ENCODE data around the gene AAR2. TPM values are rescaled to one million over a fixed set of nuclear protein-coding genes. Genes with fewer than 3 reads are reported as not detected.

AAR2 gene
- total RNA-seq, 1 experiment from 2014 or later: 22.5 TPM

DNA sequence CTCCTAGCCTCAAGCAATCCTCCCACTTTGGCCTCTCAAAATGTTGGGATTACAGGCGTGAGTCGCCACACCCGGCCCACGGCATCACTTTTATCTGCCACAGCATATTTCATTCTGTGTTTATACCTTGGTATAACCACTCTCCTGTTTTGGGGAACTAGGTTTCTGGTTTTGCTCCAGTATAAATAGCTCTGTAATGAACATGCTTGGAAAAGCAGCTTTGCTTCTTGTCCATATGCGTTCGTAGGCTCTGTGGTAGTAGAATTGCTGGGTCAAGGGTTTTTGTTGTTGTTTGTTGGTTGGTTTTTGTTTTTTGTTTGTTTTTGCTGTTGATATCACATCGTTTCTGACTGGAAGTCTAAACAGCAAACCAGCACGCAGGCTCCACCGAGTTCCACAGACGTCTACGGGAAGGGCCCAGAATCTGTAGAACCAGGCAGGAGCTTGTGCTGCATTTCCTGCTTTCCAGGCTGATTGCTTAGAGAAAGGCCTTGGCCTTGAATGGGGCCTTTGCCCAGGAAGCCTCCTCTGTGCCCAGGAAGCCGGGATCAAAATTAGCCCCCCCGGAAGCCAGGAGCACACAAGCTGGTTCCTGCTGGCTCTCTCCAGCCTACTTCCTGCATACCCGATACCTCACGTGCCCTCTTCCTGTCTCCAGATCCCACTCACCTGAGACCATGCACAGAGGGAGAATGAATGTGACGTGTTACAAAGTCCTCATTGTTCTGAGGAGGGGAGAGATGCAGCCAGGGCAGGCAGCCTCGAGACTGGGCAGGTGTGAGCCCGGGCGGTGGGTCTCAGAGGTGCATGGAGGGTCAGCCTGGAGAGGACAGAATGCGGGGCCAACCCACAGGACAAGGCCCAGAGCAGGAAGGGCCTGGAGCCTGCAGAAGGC is 34.7 kb downstream of the AAR2 start:
- Mint-ChIP-seq H3K9me3 (no peaks in the 10 kb centered on the region), H3K27ac (peak overlapping the region; percentile 77; the same call in 1 of the 2 replicates), H3K4me1 (peaks cover 27% of the 10 kb centered on the region), H3K27me3 (ENCODE audit: low read depth) (no peaks in the 10 kb centered on the region), H3K4me3 (no peak overlapping the region), H3K36me3 (no peaks in the 10 kb centered on the region)
- peak; percentile 58 for ATAC-seq
- DNase-seq (ENCODE audit: low spot score): no peak
- TF ChIP-seq FOXK1 (CRISPR knock-in tag; IDR thresholded peaks at IDR 0.05) (no peak), NFE2L1 (CRISPR knock-in tag; IDR thresholded peaks at IDR 0.05) (0 out of 2 replicates have a peak, but pooled peaks have one; percentile 36)
- TF ChIP-seq, protein P1, sequence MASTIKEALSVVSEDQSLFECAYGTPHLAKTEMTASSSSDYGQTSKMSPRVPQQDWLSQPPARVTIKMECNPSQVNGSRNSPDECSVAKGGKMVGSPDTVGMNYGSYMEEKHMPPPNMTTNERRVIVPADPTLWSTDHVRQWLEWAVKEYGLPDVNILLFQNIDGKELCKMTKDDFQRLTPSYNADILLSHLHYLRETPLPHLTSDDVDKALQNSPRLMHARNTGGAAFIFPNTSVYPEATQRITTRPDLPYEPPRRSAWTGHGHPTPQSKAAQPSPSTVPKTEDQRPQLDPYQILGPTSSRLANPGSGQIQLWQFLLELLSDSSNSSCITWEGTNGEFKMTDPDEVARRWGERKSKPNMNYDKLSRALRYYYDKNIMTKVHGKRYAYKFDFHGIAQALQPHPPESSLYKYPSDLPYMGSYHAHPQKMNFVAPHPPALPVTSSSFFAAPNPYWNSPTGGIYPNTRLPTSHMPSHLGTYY (CRISPR knock-in tag; IDR thresholded peaks at IDR 0.05): no peak
- POLR2A ChIA-PET: interaction anchor here (0.7 to 1.1 kb wide), 2 partner anchors 18 to 129 kb away, joined by 3 to 4 read pairs; no protein-coding TSS in a partner anchor
- CTCF ChIA-PET: interaction anchor here (0.6 to 6.1 kb wide), 6 partner anchors 15 to 168 kb away, joined by 3 to 90 read pairs (median 10); no protein-coding TSS in a partner anchor

DNA sequence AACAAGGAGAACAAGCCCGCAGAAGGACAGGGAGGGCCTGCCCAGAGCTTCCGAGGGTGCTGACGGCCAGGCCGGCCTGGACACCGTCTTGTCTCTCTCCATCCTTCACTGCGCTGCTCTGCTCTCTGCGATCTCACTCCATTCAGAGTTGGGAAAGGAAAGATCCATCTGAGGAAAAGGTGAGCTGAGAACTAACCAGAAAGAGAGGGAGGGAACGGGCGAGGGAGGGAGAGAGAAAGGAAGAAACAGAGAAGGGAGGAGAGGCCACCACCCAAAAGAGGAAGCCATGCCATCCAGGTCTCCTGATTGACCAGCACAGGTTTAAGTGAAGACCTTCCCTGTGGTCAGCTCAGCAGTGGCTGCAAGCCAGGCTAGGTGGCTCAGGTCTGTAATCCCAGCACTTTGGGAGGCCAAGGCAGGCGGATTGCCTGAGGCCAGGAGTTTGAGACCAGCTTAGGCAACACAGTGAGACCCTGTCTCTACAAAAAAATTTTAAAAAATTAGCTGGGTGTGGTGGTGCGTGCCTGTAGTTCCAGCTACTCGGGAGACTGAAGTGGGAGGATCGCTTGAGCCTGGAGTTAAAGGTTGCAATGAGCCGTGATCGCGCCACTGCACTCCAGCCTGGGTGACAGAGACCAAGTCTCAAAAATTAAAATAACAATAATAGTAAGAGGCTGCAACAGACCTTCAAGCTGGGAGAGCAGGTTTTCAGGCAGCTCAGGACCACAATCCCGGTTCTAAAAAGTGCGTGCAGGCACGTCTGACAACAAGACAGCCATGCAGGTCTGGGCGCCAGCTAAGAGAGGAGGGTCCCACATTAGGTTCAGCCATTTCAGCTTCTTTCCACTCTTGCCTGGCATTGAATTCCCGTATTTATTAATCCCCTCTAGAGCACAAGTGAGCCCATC is 35.6 kb downstream of the AAR2 start:
- H3K4me3 Mint-ChIP-seq: no peak overlapping the region
- no peak for ATAC-seq

More for the DNA sequence above, 35.6 kb downstream of the AAR2 start:
- ChIA-PET POLR2A (interaction anchor here (1.1 kb wide), 1 partner anchor 19 kb away, joined by 4 read pairs; no protein-coding TSS in a partner anchor), CTCF (interaction anchor here (0.6 to 6.1 kb wide), 9 partner anchors 13 to 167 kb away, joined by 3 to 90 read pairs (median 6); no protein-coding TSS in a partner anchor)
- no peaks in the 10 kb centered on the region for H3K9me3 Mint-ChIP-seq
- peaks cover 27% of the 10 kb centered on the region for H3K4me1 Mint-ChIP-seq
- H3K27me3 Mint-ChIP-seq (ENCODE audit: low read depth): no peaks in the 10 kb centered on the region
- H3K36me3 Mint-ChIP-seq: no peaks in the 10 kb centered on the region
- DNase-seq (ENCODE audit: low spot score): no peak
- H3K27ac Mint-ChIP-seq: no peak overlapping the region
- TF ChIP-seq, protein P2, sequence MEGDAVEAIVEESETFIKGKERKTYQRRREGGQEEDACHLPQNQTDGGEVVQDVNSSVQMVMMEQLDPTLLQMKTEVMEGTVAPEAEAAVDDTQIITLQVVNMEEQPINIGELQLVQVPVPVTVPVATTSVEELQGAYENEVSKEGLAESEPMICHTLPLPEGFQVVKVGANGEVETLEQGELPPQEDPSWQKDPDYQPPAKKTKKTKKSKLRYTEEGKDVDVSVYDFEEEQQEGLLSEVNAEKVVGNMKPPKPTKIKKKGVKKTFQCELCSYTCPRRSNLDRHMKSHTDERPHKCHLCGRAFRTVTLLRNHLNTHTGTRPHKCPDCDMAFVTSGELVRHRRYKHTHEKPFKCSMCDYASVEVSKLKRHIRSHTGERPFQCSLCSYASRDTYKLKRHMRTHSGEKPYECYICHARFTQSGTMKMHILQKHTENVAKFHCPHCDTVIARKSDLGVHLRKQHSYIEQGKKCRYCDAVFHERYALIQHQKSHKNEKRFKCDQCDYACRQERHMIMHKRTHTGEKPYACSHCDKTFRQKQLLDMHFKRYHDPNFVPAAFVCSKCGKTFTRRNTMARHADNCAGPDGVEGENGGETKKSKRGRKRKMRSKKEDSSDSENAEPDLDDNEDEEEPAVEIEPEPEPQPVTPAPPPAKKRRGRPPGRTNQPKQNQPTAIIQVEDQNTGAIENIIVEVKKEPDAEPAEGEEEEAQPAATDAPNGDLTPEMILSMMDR (IDR thresholded peaks at IDR 0.05): no peak
- TF ChIP-seq, protein P3, sequence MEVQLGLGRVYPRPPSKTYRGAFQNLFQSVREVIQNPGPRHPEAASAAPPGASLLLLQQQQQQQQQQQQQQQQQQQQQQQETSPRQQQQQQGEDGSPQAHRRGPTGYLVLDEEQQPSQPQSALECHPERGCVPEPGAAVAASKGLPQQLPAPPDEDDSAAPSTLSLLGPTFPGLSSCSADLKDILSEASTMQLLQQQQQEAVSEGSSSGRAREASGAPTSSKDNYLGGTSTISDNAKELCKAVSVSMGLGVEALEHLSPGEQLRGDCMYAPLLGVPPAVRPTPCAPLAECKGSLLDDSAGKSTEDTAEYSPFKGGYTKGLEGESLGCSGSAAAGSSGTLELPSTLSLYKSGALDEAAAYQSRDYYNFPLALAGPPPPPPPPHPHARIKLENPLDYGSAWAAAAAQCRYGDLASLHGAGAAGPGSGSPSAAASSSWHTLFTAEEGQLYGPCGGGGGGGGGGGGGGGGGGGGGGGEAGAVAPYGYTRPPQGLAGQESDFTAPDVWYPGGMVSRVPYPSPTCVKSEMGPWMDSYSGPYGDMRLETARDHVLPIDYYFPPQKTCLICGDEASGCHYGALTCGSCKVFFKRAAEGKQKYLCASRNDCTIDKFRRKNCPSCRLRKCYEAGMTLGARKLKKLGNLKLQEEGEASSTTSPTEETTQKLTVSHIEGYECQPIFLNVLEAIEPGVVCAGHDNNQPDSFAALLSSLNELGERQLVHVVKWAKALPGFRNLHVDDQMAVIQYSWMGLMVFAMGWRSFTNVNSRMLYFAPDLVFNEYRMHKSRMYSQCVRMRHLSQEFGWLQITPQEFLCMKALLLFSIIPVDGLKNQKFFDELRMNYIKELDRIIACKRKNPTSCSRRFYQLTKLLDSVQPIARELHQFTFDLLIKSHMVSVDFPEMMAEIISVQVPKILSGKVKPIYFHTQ (CRISPR knock-in tag; IDR thresholded peaks at IDR 0.05): no peak
- TF ChIP-seq PRRX2 (CRISPR knock-in tag; IDR thresholded peaks at IDR 0.05) (no peak), ETV6 (CRISPR knock-in tag; IDR thresholded peaks at IDR 0.05) (no peak), ZNF138 (CRISPR knock-in tag; conservative IDR thresholded peaks at IDR 0.05) (no peak), SMAD3 (CRISPR knock-in tag; IDR thresholded peaks at IDR 0.05; ENCODE audit: borderline replicate concordance) (no peak), NR1H2 (CRISPR knock-in tag; IDR thresholded peaks at IDR 0.05) (no peak)
- TF ChIP-seq, protein P4, sequence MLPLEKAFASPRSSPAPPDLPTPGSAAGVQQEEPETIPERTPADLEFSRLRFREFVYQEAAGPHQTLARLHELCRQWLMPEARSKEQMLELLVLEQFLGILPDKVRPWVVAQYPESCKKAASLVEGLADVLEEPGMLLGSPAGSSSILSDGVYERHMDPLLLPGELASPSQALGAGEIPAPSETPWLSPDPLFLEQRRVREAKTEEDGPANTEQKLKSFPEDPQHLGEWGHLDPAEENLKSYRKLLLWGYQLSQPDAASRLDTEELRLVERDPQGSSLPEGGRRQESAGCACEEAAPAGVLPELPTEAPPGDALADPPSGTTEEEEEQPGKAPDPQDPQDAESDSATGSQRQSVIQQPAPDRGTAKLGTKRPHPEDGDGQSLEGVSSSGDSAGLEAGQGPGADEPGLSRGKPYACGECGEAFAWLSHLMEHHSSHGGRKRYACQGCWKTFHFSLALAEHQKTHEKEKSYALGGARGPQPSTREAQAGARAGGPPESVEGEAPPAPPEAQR (CRISPR knock-in tag; IDR thresholded peaks at IDR 0.05): no peak
- TF ChIP-seq, protein P1 (CRISPR knock-in tag; IDR thresholded peaks at IDR 0.05): no peak
- TF ChIP-seq, protein P5, sequence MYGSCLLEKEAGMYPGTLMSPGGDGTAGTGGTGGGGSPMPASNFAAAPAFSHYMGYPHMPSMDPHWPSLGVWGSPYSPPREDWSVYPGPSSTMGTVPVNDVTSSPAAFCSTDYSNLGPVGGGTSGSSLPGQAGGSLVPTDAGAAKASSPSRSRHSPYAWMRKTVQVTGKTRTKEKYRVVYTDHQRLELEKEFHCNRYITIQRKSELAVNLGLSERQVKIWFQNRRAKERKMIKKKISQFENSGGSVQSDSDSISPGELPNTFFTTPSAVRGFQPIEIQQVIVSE (CRISPR knock-in tag; IDR thresholded peaks at IDR 0.05; ENCODE audit: borderline replicate concordance): no peak
- TF ChIP-seq, protein P6, sequence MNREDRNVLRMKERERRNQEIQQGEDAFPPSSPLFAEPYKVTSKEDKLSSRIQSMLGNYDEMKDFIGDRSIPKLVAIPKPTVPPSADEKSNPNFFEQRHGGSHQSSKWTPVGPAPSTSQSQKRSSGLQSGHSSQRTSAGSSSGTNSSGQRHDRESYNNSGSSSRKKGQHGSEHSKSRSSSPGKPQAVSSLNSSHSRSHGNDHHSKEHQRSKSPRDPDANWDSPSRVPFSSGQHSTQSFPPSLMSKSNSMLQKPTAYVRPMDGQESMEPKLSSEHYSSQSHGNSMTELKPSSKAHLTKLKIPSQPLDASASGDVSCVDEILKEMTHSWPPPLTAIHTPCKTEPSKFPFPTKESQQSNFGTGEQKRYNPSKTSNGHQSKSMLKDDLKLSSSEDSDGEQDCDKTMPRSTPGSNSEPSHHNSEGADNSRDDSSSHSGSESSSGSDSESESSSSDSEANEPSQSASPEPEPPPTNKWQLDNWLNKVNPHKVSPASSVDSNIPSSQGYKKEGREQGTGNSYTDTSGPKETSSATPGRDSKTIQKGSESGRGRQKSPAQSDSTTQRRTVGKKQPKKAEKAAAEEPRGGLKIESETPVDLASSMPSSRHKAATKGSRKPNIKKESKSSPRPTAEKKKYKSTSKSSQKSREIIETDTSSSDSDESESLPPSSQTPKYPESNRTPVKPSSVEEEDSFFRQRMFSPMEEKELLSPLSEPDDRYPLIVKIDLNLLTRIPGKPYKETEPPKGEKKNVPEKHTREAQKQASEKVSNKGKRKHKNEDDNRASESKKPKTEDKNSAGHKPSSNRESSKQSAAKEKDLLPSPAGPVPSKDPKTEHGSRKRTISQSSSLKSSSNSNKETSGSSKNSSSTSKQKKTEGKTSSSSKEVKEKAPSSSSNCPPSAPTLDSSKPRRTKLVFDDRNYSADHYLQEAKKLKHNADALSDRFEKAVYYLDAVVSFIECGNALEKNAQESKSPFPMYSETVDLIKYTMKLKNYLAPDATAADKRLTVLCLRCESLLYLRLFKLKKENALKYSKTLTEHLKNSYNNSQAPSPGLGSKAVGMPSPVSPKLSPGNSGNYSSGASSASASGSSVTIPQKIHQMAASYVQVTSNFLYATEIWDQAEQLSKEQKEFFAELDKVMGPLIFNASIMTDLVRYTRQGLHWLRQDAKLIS (CRISPR knock-in tag; IDR thresholded peaks at IDR 0.05; ENCODE audit: borderline replicate concordance): no peak
